H1 (cell line): ENCODE measurements around the gene KRT80. TPM values are rescaled to one million over a fixed set of nuclear protein-coding genes. Genes with fewer than 3 reads are reported as not detected.

Experiments
- CHD1 ChIP-seq: IDR thresholded peaks from 2 replicates; pipeline ENCODE4 v1.6.1; 2012; ENCODE audit warnings: low read depth, low read length, improper control_type of control experiment
- CHD2 ChIP-seq: IDR thresholded peaks from 2 replicates; pipeline ENCODE4 v1.6.1; 2012; ENCODE audit warnings: low read length, improper control_type of control experiment
- FOSL1 ChIP-seq: IDR thresholded peaks from 2 replicates; pipeline ENCODE4 v1.6.1; 2011; ENCODE audit warnings: mild to moderate bottlenecking, low read depth, low read length, moderate library complexity; ENCODE audit not compliant: insufficient read depth
- JUN ChIP-seq: IDR thresholded peaks from 2 replicates; pipeline ENCODE4 v1.6.1; 2011; ENCODE audit warnings: low read depth, mild to moderate bottlenecking, improper control_type of control experiment, low read length
- RXRA ChIP-seq: IDR thresholded peaks from 2 replicates; pipeline ENCODE4 v1.6.1; 2011; ENCODE audit warnings: low read depth, mild to moderate bottlenecking, low read length, moderate library complexity; ENCODE audit not compliant: insufficient read depth
- SP1 ChIP-seq: IDR thresholded peaks from 2 replicates; pipeline ENCODE4 v1.6.1; 2011; ENCODE audit warnings: low read depth, low read length
- SP2 ChIP-seq: IDR thresholded peaks from 2 replicates; pipeline ENCODE4 v1.6.1; 2012; ENCODE audit warnings: mild to moderate bottlenecking, low read length, inconsistent platforms
- polyA plus RNA-seq, 7 experiments: library from polyadenylated mRNA; depleted of rRNA in 3 of 7; stranded (reverse) in 5 of 7; unstranded in 2 of 7; fragments of >200 nt in 5 of 7; fragments of 200-250 nt in 2 of 7; gene quantifications; 1 replicate in 5 of 7; 2 replicates in 1 of 7; 4 replicates in 1 of 7; pipeline versions ENCODE4 v1.2.1 to v1.2.3, GENCODE V29; 2011 to 2013; ENCODE audit warnings: missing spikeins in 2 of 7, mixed read lengths in 2 of 7
- total RNA-seq: library from RNA; stranded (reverse); fragmentation: NEBNext Ultra II Directional; extraction: Animal tissue kit (Norgen Biotek cat#: 25700); gene quantifications from 2 replicates; pipeline ENCODE4 v1.2.1, GENCODE V29; 2021

Gene KRT80
- total and polyA plus RNA-seq, 2 of the 8 experiments (the other 6 are each of a cell fraction or from before 2014, with no cell fraction given), result 0.05 TPM; not detected in 1

GRCh38 chr12:52235001-52235764, 43.4 kb upstream of the KRT80 start (continued):
- TF ChIP-seq JUN, result no peak
- TF ChIP-seq SP1, result no peak
- no peak for TF ChIP-seq CHD2
- TF ChIP-seq CHD1, result no peak
- TF ChIP-seq FOSL1, result no peak
- no peak for TF ChIP-seq SP2
- TF ChIP-seq RXRA, result no peak
- TF ChIP-seq, all 59 proteins: peak for 0
